Panc1 (cell line): ENCODE data around the gene MVK. TPM values are rescaled to one million over a fixed set of nuclear protein-coding genes. Genes with fewer than 3 reads are reported as not detected.

Experiments
- ATAC-seq: fragments of 200-7000 bp; cut with Tn5 transposase; 2 replicates; pipeline ENCODE4 v1.9.1; 2020; ENCODE audit warnings: mild to moderate bottlenecking, moderate library complexity
- BruUV-seq: library from RNA; stranded (reverse); fragments of 400-500 nt; replicated peaks from 2 replicates; lab custom pipeline; 2021; lab: Mats Ljungman, UMichigan
- CTCF ChIA-PET: fragments of 300-600 bp; sonication (Branson Sonifier 250); formaldehyde crosslinking; loops from one replicate; lab custom pipeline; 2022; ENCODE audit warnings: antibody characterized with exemption; lab: Charles Lee
- POLR2A ChIA-PET: fragments of 300-600 bp; sonication (Branson Sonifier 250); formaldehyde crosslinking; loops from one replicate; lab custom pipeline; 2022; ENCODE audit warnings: antibody characterized with exemption; lab: Charles Lee
- DNase-seq: peaks from one replicate; pipeline ENCODE4 v3.0.0-alpha.2; 2010; ENCODE audit warnings: low read depth, low spot score
- H3K27ac ChIP-seq: 2 replicates; pipeline ENCODE4 v1.5.1; 2011; ENCODE audit warnings: mild to moderate bottlenecking, low read length, inconsistent platforms
- H3K27me3 ChIP-seq: fragments of 200-500 bp; sonication (Bioruptor generic); 2 replicates; pipeline ENCODE4 v1.6.0; 2014; ENCODE audit warnings: low read length, inconsistent platforms; ENCODE audit not compliant: control insufficient read depth, insufficient read depth
- H3K36me3 ChIP-seq: fragments of 200-500 bp; sonication (Bioruptor generic); 2 replicates; pipeline ENCODE4 v1.5.1; 2014; ENCODE audit warnings: inconsistent platforms, mild to moderate bottlenecking, low read length, moderate library complexity; ENCODE audit not compliant: control insufficient read depth, insufficient read depth
- H3K4me1 ChIP-seq: 2 replicates; pipeline ENCODE4 v1.5.1; 2011; ENCODE audit warnings: inconsistent platforms, mild to moderate bottlenecking, low read length, moderate library complexity; ENCODE audit not compliant: control insufficient read depth, insufficient read depth
- H3K4me3 ChIP-seq, 2 experiments: 2 replicates each; pipeline ENCODE4 v1.5.1; 2011 to 2012; ENCODE audit warnings: low read depth in 2 of 2, low read length in 2 of 2, mild to moderate bottlenecking in 2 of 2, inconsistent platforms in 1 of 2, moderate library complexity in 1 of 2
- H3K9me3 ChIP-seq: fragments of 200-500 bp; sonication (Bioruptor generic); 2 replicates; pipeline ENCODE4 v1.5.1; 2014; ENCODE audit warnings: low read depth, mild to moderate bottlenecking, inconsistent platforms, low read length, moderate library complexity; ENCODE audit not compliant: control insufficient read depth, insufficient read depth
- CTCF ChIP-seq: fragments of 450-650 bp; IDR thresholded peaks from 2 replicates; pipeline ENCODE4 v1.5.1; 2017; ENCODE audit warnings: mild to moderate bottlenecking
- POLR2AphosphoS5 ChIP-seq: IDR thresholded peaks from 2 replicates; pipeline ENCODE4 v1.6.1; 2012; ENCODE audit warnings: mild to moderate bottlenecking, low read depth, low read length, moderate library complexity
- REST ChIP-seq, 2 experiments: IDR thresholded peaks; 2 replicates each; pipeline ENCODE4 v1.6.1; 2011 to 2012; ENCODE audit warnings: low read depth in 2 of 2, control low read depth in 1 of 2, low read length in 1 of 2, mild to moderate bottlenecking in 1 of 2, moderate library complexity in 1 of 2; ENCODE audit not compliant: insufficient read depth in 1 of 2
- SIN3A ChIP-seq: IDR thresholded peaks from 2 replicates; pipeline ENCODE4 v1.6.1; 2012; ENCODE audit warnings: low read depth, mild to moderate bottlenecking, low read length, moderate library complexity, borderline replicate concordance; ENCODE audit not compliant: insufficient read depth
- TCF7L2 ChIP-seq: IDR thresholded peaks from 2 replicates; pipeline ENCODE4 v1.6.1; 2011; ENCODE audit warnings: mild to moderate bottlenecking, low read depth, low read length, inconsistent platforms
- in situ Hi-C: cut with HindIII; loops from 2 replicates; pipeline ENCODE4 v1.10.0; 2016; ENCODE audit warnings: low sequenced_read_pairs, low pct_unique_long_range_greater_than_20kb
- intact Hi-C: fragments of 100-400 bp; cut with micrococcal nuclease; formaldehyde crosslinking; loops from one replicate; pipeline ENCODE4 v1.10.0; 2022; ENCODE audit not compliant: unreplicated experiment
- total RNA-seq: library from RNA; stranded (reverse); gene quantifications from one replicate; pipeline ENCODE4 v1.2.1, GENCODE V29; 2021; ENCODE audit not compliant: unreplicated experiment

Gene MVK
- total RNA-seq, 1 experiment from 2014 or later, result 41.6 TPM

- H3K27ac ChIP-seq, result no peak overlapping the region
- TF ChIP-seq POLR2AphosphoS5 (no peak), CTCF (no peak), REST (IDR thresholded peaks at IDR 0.05; ENCODE audit: insufficient read depth in 1 of 2, low read depth in 2 of 2, low read length in 1 of 2) (no peak), TCF7L2 (no peak), SIN3A (no peak)
These were observed 7.2 kb downstream of the MVK start for GRCh38 chr12:109580684-109581333.

GRCh38 chr12:109581334-109581691, 7.7 kb downstream of the MVK start:
- no peak overlapping the region for H3K27ac ChIP-seq

More at GRCh38 chr12:109580684-109581333, 7.2 kb downstream of the MVK start:
- Histone ChIP-seq H3K4me1 (no peaks in the 10 kb centered on the region), H3K36me3 (peaks cover 3% of the 10 kb centered on the region), H3K27me3 (no peaks in the 10 kb centered on the region), H3K4me3 (no peak overlapping the region), H3K9me3 (no peaks in the 10 kb centered on the region)
- ChIA-PET POLR2A (no interaction called here), CTCF (no interaction called here)
- in situ Hi-C loops (no loop called here), intact Hi-C loops (no loop called here)
- BruUV-seq, result no TSS peak
- ATAC-seq, result no peak
- DNase-seq, result no peak

More at GRCh38 chr12:109581334-109581691, 7.7 kb downstream of the MVK start:
- no peak for DNase-seq
- BruUV-seq, result no TSS peak
- intact Hi-C loops, result no loop called here
- no peaks in the 10 kb centered on the region for H3K4me1 ChIP-seq
- in situ Hi-C loops, result no loop called here
- H3K36me3 ChIP-seq, result peaks cover 3% of the 10 kb centered on the region
- no peaks in the 10 kb centered on the region for H3K9me3 ChIP-seq
- H3K4me3 ChIP-seq, result no peak overlapping the region
- ATAC-seq, result no peak
- POLR2A ChIA-PET, result no interaction called here
- H3K27me3 ChIP-seq, result no peaks in the 10 kb centered on the region
- CTCF ChIA-PET, result no interaction called here
- TF ChIP-seq CTCF (no peak), SIN3A (no peak), TCF7L2 (no peak), REST (IDR thresholded peaks at IDR 0.05; ENCODE audit: insufficient read depth in 1 of 2, low read depth in 2 of 2, low read length in 1 of 2) (no peak), POLR2AphosphoS5 (no peak)
